ENCODE data around the gene ANKRD11.
"Not testable (repeated sequence)": the region's sequence is repeated elsewhere in the genome, so short reads cannot be mapped to it uniquely, and the experiment has no call there.

The ANKRD11 gene

DNA sequence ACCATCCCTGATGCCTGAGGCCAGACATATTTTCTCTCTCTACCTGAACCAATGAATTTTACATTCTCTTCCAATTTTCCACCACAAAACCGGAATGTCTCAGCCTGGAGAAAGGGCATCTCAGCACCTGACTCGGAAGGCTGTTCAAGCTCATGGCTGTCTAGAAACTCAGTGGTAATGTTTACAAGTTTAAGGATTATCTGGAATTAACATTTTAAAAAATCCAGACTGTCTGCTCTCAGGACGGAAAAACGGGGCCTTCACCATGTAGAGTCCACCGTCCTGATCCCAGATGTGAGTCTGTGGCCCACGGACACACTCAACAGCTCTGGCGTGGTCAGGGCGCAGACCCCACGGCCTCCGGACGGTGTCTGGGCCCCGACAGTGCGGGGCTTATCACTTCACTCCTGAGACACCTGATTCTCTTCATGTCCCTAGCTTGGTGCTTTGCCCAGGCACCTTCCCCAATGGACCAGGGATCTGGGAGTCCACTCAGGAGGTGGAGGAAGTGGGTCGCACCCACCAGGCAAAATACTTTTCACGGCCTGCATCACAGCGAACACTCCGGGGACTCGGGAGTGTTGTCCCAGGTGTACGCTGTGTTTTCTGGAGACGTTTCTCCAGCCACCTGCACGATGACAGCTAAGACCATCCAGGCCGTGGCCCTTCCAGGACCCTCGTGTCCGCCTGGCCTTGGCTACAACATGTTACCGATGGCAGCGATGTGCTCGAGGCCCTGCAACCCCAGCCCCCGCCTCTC is 171.3 kb downstream of the ANKRD11 start:
- in situ Hi-C loops (cut with MboI; ENCODE audit: low sequenced_read_pairs) = no loop called here

DNA sequence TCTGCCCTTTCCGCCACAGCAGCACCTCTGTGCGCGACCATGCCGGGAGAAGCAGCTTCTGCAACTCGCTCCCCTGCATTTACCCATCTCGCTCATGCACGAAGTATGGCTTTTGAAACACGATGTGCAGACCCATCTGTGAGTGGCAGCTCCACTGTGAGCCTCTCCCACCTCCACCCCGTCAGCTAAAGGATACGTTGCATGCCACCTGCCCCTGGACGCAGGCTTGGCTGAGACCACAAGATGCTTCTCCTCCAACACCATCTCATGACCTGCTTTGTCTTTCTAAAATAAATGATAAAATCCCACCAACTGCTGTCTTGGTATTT is 172.0 kb downstream of the ANKRD11 start:
- in situ Hi-C loops (cut with MboI; ENCODE audit: low sequenced_read_pairs) = no loop called here

DNA sequence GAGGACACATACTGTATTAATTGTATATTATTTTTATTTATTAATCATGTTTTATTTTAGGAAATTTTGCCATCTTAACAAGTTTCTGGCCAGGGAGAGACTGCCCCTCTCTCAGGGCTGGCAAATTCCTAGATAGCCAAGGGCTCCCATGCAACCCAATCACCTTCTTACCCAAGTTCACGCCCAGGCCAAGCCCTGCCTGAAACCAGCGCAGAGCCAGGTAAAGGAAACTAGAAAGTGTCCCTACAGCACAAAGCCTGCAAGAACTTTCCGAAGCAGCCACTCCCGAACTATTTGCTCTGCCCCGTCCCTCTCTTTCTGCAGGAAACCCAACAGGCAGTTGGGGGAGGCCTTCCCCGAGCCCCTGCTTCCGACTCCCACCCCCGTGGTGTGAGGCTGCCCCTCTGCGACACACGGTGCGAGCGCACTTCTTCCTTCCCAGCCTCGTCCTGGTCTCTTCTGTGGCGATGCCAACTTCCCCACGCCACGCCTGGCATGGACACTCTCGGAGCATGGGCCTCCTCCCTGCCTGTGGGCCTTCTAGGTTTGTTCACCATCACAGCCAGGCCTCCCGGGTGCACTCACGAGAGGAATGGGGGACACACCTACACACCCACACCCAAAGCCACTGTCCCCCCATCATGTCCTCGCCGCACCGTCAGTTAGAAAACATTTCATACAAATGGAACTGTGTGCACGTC is 172.5 kb downstream of the ANKRD11 start:
- in situ Hi-C loops (cut with MboI; ENCODE audit: low sequenced_read_pairs) = no loop called here

DNA sequence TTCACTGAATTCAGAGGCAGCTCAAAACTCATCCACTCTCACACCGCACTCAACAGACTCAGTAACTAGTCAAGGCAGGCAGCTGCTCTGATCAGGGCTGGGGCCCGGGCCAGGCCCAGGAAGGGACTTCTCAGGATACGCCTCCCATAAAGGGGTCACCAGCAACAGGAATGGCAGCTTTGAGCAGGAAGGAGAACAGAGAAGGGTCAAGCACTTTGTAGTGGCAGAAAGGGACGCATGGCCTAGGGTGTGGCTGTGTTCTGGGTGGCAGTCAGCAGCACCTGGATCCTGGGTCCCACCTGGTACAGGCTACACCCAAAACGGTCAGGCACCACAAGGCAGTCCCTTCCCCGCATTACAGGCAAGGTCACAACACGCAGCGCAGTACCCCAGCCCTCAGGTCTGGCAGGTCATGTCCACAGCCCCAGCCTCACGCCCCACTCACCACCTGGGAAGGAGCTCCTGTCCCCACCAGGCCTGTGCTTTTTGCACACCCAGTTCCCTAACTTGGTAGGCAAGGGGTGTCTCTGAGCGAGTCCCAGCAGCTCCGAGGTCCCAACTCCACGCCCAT is 173.2 kb downstream of the ANKRD11 start:
- in situ Hi-C loops (cut with MboI; ENCODE audit: low sequenced_read_pairs) = no loop called here

DNA sequence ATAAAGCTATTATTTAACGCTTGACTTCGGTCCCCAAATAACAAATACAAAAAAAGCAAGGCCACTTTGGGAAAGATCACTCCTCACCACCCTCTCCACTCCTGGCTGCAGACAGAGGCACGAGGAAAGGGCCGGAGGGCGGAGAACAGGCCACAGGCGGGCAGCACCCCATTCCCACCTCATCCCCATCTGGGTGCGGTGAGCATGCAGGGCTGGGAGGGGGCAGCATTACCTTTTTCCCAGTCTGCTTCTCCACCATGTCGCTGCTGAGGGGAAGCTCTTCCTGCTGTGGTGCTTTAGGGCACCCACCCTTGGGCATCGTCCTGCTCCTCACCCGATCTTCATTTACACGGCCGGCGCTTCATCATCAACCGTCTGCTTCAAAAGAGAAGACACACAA is 173.7 kb downstream of the ANKRD11 start:
- in situ Hi-C loops (cut with MboI; ENCODE audit: low sequenced_read_pairs) = no loop called here

DNA sequence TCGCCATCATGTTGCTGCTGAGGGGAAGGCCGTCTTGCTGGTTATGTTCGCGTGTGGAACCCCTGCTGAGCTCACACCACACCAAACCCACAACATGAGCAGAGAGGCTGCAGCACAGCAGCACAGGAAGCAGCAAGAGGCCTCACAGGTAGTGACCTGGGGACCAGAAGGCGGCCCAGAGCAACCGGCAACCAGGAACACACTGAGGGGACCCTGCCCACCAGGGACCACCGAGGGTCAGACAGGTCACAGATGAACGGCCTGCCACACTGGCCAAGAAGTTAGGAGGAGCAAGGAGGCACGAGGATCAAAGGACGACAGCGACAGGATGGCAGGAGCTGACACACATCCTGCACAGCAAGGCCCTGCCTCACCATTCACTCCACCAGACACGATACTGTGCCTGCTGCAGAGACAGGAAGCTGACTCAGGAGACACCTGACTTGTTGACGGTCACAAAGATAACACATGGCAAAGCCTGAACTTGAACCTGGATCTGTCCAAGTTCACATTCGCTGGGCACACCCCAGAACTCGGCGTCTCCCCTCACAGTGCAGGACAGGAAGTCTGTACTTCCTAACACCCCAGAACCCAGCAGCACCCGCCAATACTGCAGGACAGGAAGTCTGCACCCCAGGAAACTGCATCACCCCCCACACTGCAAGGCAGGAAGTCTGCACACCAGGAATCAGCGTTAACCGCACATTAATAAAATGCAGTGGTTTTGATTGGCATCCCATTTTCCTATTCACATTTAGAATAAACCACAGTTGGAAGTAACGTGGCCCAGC is 174.4 kb downstream of the ANKRD11 start:
- in situ Hi-C loops (cut with MboI; ENCODE audit: low sequenced_read_pairs) = no loop called here

DNA sequence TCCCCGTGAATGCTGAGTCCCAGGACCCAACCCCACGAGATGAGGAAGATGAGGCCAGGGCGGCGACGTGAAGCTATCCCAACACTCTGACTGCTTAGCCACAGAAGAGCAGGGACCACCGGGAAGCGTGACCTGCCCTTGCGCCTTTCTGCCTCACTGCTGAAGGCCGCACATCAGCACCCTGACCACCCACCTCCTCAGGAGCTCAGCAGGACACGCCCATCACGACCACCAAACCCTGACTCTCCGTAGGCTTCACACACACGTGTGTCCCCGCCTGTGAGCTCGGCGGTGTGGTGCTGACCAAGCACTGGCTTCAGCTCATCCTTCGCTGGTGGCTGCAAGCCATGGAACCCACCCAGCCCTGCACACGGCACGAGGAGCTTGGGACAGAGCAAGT is 175.1 kb downstream of the ANKRD11 start:
- in situ Hi-C loops (cut with MboI; ENCODE audit: low sequenced_read_pairs) = no loop called here

DNA sequence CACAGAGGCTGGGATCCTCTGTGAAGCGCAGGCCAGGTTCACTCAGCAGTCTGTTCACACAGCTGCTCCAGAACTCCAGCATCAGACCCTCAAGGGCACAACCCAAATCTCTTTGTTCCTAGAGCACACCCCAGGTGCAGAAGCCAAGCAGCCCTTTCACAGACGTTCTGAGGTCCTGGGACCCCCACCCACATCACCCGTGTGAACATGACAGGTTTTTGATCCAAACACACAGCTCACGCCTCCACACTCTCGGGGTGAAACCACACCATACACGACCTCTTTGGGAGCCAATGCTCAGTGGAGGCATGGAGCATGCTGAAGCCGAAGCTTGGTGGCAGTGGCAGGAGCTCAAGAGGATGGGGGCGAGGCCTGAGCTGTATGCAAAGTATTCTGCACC is 175.5 kb downstream of the ANKRD11 start:
- in situ Hi-C loops (cut with MboI; ENCODE audit: low sequenced_read_pairs) = no loop called here

DNA sequence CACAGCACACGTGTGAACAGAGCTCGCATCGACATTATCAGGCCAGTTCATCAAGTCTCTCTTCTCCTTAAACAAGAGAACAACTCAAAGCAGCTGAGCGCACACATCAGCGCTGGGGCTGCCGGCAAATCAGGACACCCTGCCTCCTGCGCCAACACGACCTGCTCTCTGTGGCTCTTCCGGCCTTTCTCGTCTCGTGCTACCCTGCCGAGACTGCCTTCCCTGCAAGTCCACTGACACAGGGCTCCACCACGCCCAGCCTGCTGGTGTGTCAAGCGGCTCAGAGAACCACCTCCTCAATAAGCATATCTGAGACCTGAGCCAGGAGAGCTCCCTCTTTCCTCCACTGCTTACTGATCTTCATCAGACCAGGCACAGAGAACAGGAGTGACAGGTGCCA is 176.0 kb downstream of the ANKRD11 start:
- in situ Hi-C loops (cut with MboI; ENCODE audit: low sequenced_read_pairs) = no loop called here

DNA sequence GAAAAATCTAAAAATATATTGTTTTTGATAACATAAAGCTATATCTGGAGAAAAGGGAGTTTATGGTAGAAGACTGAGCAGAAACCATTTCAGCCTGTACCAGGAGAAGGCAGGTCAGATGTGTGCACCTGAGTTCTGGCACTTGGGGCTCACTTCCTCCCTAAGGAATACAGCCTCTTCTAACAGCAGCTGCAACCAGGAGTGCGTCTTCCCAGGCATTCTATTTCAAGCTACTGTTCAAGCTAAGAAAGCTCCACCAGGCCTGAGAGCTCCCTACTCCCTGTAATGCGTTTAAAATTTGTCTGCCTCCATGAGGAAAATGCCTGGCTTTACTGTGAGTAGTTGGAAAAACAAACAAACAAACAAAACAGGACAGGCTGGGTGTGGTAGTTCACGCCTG is 176.8 kb downstream of the ANKRD11 start:
- in situ Hi-C loops (cut with MboI; ENCODE audit: low sequenced_read_pairs) = no loop called here

DNA sequence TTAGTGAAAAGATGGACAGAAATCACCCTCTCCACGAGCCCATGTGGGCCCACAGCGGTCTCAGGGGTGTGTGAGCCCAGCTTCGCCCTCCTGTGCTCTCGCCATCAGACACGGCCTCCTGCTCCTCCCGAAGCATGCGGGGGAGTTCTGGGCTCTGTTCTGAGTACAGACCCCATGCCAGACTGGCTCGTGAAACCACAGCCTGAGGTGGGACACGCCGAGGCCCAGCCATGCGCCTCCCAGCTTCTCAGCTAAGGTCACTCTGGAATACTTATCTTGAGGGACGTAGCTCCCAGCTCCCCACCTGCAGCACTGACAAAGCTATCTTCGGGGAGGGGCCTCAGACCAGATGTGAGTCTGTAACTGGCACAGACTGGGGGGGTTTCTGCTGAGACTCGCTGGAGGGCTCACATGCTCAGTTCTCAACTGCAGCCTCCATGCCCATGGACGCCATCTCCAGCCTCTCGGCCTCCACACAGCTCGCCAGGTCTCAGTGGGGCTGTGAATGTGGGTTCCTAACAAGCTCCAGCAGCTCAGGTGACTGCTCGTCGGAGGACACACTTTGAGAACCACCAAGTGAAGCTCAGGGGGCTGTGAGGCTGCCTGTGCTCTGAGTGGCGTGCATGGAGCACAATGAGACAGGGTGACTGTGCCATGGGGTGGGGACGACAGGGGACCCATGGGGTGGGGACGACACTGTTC is 177.6 kb downstream of the ANKRD11 start:
- in situ Hi-C loops (cut with MboI; ENCODE audit: low sequenced_read_pairs) = no loop called here

DNA sequence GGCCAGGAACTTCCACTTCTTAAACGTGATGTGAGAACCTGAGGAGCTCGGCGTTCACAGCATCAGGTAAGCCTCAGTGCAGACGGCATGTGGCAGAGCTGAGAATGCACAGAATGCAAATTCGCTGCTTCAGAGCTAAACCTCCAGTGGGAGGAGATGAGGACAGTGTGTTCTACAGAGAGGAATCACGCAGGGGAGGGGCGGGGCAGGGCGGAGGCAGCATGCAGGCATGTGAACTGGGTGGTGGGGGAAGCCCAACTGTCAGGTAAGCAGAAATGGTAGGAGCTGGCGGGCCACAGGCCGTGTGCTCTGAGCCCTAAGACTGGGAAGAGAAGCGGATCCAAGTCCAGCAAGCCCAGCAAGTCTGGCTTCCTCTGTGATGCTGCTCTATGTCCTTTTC is 178.2 kb downstream of the ANKRD11 start:
- in situ Hi-C loops (cut with MboI; ENCODE audit: low sequenced_read_pairs) = no loop called here

DNA sequence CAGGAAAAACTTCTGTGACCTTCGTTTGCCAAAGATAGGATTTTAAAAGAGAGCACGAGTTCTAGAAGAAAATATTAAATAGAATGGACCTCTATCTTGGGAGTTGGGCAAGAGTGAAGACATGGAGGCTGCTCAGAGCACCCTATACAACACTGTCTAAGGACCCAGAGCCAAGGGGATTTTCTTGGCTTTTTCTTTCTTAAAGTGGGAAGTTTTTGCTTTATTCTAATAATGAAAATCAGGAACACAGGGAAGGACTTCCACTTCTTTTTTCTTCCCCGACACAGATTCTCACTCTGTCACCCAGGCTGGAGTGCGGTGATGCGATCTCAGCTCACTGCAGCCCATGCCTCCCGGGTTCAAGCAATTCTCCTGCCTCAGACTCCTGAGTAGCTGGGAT is 178.7 kb downstream of the ANKRD11 start:
- in situ Hi-C loops (cut with MboI; ENCODE audit: low sequenced_read_pairs) = no loop called here

DNA sequence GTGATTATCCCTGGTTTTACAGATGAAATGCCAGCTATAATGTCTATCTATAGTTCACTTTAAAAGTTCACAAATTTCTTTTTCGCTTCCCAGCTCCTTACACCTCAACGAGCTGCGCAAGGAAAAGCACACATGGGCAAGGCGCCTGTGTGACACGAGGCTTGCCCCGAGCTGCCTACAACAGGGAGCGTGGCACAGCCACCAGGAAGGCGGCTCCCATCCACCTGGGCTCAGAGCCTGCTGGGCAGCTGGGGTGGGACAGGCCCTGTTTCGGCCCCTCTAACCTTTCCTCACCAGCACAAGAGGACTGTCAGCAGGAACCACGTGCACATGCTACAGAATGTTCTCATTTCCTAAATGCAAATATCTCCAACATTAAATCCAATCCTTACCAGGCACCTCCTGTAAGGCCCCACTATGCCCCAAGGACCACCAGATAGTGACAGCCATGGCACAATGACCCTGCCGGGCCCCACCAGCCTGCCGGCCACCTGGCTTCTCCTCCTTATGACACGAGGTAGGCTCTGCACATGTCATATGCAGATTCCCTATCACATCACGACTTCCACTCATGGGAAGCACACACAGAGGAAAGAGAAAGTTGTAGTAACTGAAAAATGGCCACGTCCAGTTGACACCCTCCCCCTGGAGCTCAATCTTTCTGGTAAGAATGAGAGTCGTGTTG is 180.8 kb downstream of the ANKRD11 start:
- in situ Hi-C loops (cut with MboI; ENCODE audit: low sequenced_read_pairs) = no loop called here

DNA sequence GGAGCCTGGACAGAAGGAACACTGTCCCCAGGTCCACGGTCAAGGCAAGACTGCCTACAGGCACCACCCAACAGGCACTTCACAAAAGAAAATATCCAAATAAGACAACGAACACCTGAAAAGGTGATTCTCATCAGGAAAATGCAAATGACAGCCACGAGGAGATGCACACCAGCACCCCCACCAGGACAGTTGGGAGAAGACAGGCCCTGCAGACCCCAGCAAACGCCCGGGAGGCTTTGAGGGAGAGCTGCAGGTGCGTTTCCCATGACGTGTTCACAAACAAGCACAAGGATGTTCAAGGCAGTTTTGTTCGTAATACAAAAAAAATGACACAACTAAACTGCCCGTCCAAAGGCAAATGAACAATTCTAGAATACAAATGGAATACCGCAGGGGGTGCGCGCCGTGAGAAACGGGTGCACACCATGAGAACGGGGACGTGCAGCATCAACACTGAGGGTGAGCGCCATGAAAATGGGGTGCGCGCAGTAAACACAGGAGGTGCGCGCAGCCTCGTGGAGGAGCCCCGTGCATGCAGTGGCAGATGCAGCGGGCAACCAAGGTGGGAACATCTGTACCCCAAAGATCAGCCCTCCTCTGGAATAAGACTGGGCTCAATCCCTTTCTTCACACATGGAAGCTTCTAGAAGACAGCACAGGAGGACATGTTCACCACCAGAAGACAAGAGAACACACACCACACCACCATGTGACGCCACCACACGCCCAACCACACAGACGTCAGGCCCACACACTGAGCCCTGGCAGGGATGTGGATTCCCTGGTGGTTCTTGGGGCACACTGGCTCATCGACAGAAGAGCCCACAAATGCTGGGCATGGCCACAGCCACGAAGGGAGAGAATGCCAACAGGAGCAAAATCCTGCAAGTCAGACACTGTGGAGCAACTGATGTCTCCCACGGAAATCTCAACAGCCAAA is 181.7 kb downstream of the ANKRD11 start:
- in situ Hi-C loops (cut with MboI; ENCODE audit: low sequenced_read_pairs) = no loop called here

DNA sequence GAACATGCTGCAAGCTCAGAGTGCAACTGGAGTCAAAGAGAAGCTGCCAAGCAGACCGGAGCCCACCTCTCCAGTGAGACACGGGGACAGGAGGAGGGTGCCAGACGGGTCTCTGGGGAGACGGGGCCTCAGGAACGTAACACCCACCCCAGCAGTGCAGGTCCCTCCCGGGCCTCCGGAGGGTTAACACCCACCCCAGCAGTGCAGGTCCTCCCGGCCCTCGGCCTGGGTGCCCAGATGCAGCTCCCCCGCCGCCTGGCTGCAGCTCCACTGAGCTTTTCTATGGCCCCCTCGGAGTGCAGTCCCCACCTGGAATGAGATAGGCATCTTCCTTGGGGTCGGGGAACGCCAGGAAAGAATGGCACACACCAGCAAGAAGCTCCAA is 182.9 kb downstream of the ANKRD11 start:
- in situ Hi-C loops (cut with MboI; ENCODE audit: low sequenced_read_pairs) = no loop called here

DNA sequence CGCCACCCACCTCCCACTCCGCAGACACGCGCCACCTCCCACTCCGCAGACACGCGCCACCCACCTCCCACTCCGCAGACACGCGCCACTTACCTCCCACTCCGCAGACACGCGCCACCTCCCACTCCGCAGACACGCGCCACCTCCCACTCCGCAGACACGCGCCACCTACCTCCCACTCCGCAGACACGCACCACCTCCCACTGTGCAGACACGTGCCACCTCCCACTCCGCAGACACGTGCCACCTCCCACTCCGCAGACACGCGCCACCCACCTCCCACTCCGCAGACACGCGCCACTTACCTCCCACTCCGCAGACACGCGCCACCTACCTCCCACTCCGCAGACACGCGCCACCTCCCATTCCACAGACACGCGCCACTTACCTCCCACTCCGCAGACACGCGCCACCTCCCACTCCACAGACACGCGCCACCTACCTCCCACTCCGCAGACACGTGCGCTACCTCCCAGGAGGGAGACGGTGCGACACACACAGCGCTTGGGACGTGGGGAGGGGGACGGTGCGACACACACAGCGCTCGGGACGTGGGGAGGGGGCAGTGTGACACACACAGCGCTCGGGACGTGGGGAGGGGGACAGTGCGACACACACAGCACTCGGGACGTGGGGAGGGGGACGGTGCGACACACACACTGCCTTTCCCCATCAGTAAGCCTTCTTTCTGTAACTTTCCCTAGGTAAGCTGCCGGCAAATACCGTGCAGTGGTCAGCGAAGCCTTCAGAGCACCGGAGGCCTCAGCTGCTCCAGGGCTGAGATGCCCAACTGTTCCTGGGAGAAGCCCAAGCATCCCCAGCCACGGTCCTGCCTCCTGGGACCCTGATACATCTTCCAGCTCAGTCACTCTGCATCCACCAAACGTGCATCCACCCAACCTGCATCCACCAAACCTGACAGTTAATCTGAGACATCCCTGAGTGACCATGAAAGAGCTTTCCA is 183.6 kb downstream of the ANKRD11 start:
- in situ Hi-C loops (cut with MboI; ENCODE audit: low sequenced_read_pairs) = not testable (repeated sequence)

Data from HL-60/S4 treated with phorbol 12-myristate 13-acetate at 8.2 ng/mL for 4 days and 3 days (cell line).